Bronchial epithelial cell (primary cell): ENCODE results near the gene EXOSC10. TPM values are rescaled to one million over a fixed set of nuclear protein-coding genes. Genes with fewer than 3 reads are reported as not detected.
A peak's percentile ranks its signal among the peaks of the same experiment; 100 is the strongest.

Source experiments
- DNase-seq: peaks from one replicate; pipeline ENCODE4 v3.0.0-alpha.2; 2010; ENCODE audit warnings: low read depth
- FAIRE-seq: peaks from 2 replicates; lab custom pipeline; 2011; peaks lifted over from hg19 to GRCh38; lab: Jason Lieb, UNC
- H3K27me3 ChIP-seq: 2 replicates; pipeline ENCODE4 v1.5.1; 2011; ENCODE audit warnings: low read length; ENCODE audit not compliant: control insufficient read depth, insufficient read depth
- H3K36me3 ChIP-seq: 2 replicates; pipeline ENCODE4 v1.5.1; 2011; ENCODE audit warnings: low read length; ENCODE audit not compliant: control insufficient read depth, insufficient read depth
- H3K4me3 ChIP-seq: 2 replicates; pipeline ENCODE4 v1.5.1; 2011; ENCODE audit warnings: mild to moderate bottlenecking, low read depth, low read length, control low read depth
- total RNA-seq: library from RNA; depleted of rRNA; stranded (reverse); fragments of >200 nt; gene quantifications from 2 replicates; pipeline ENCODE4 v1.2.1, GENCODE V29; 2014
- TF ChIP-seq, protein P1 (sequence below): IDR thresholded peaks from 2 replicates; pipeline ENCODE4 v1.5.1; 2011; ENCODE audit warnings: mild to moderate bottlenecking, moderate library complexity, low read length, control low read depth, inconsistent platforms; ENCODE audit not compliant: insufficient read depth, severe bottlenecking

Gene EXOSC10
- total RNA-seq, 1 donor from 2014 or later, result 37.4 TPM

DNA sequence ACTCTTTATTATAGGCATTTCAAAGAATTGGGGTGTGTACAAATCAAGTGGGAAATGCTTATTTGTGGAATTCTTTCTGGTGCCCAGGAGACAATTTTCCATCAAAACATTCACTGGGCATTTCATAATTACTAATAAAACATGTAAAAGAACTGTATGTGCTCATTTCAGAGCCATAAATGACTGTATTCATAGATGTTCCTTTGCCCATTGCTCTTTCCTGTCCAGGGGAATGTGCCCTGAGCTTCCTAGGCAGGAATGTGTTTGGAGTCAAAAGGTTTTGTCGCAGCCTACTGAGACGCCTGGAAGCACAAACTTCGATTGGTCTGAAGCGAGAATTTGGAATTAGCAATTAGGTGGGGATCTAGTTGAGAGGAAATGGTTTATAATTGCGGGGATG, 43.7 kb upstream of the EXOSC10 start:
- H3K36me3 ChIP-seq, result peaks cover 5% of the 10 kb centered on the region
- TF ChIP-seq, protein P1, sequence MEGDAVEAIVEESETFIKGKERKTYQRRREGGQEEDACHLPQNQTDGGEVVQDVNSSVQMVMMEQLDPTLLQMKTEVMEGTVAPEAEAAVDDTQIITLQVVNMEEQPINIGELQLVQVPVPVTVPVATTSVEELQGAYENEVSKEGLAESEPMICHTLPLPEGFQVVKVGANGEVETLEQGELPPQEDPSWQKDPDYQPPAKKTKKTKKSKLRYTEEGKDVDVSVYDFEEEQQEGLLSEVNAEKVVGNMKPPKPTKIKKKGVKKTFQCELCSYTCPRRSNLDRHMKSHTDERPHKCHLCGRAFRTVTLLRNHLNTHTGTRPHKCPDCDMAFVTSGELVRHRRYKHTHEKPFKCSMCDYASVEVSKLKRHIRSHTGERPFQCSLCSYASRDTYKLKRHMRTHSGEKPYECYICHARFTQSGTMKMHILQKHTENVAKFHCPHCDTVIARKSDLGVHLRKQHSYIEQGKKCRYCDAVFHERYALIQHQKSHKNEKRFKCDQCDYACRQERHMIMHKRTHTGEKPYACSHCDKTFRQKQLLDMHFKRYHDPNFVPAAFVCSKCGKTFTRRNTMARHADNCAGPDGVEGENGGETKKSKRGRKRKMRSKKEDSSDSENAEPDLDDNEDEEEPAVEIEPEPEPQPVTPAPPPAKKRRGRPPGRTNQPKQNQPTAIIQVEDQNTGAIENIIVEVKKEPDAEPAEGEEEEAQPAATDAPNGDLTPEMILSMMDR, result no peak
- no peak for DNase-seq

DNA sequence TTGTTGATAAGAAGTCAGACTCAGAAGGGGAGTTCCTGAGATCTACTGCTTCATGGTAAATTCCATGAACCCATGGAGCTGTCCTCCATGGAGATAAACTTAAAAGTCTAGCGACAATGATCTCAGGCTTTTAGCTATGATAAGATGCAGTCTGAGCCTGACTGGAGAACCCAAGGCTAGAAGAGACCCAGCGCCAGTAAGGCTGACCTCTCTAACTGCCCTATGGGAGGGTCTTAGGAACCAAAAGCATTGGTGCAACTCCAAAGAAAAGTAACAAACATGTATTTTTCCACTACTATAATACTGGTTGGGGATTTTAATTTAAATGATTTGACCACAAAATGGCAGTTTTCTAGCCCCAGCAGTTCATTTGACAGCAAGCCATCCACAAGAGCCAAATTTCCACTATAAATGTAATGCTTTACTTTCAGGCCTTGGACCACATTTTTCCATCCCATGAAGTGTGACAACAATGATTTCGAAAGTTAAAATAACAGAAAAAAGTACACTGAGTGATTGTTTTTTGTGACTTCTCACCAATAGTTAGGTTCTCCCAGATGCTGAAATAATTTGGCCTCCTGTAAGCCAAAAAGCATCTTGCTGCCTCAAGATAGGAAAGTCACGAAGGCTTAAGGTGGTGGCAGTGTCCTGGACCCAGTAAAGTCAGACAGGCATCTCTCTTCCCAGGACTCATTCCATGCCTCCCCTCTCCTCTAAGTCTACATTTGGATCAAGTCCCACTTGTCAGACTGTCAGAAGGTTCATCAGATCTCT, 43.1 kb upstream of the EXOSC10 start:
- DNase-seq (no peak), FAIRE-seq (no peak)
- TF ChIP-seq, protein P1, result no peak
- H3K4me3 ChIP-seq, result no peak overlapping the region
- H3K27me3 ChIP-seq, result no peaks in the 10 kb centered on the region
- peaks cover 5% of the 10 kb centered on the region for H3K36me3 ChIP-seq

More for the DNA sequence above, 43.7 kb upstream of the EXOSC10 start:
- Histone ChIP-seq H3K27me3 (no peaks in the 10 kb centered on the region), H3K4me3 (no peak overlapping the region)
- FAIRE-seq, result no peak

DNA sequence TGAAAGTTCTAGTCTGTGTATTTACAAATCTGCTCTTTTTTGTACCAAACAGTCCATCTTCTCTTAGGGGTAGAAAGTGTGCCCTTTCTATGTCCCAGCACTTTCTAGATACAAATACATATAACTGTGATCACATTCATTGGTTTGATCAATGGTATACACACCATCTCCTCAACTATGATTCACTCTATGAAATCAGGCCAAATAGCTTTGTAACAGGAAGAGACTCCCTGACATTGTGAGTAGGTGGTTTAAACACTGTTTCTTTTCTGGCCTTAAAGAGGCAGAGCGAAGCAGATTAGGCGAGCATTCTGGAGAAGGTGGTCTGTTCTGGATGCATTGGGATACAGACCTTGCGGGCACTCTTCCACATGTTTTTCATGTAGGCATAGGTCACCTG, 39.3 kb upstream of the EXOSC10 start:
- Histone ChIP-seq H3K4me3 (no peak overlapping the region), H3K27me3 (no peaks in the 10 kb centered on the region), H3K36me3 (peaks cover 5% of the 10 kb centered on the region)
- no peak for FAIRE-seq
- peak; percentile 69 for DNase-seq
- TF ChIP-seq, protein P1, result no peak

DNA sequence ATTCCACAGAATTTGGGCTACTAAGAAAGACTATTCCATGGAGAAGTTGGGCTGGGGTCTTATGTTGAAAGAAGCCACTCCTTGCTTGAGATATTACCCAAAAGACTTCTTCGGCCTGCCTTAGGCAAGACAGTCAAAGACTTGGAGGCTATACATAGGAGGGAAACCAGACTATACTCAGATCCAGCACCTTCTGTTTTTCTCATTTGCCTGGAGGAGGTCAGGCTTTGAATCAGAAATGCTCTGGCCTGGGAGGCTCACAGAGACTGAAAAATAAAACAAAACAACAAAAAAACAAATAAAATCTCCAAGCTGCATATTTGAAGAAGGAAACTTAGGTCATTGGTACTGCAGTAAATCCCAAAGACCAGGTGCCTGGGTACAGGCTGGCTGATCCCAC, 38.4 kb upstream of the EXOSC10 start:
- FAIRE-seq (no peak), DNase-seq (no peak)
- Histone ChIP-seq H3K36me3 (peaks cover 5% of the 10 kb centered on the region), H3K4me3 (no peak overlapping the region), H3K27me3 (no peaks in the 10 kb centered on the region)
- TF ChIP-seq, protein P1, result no peak

DNA sequence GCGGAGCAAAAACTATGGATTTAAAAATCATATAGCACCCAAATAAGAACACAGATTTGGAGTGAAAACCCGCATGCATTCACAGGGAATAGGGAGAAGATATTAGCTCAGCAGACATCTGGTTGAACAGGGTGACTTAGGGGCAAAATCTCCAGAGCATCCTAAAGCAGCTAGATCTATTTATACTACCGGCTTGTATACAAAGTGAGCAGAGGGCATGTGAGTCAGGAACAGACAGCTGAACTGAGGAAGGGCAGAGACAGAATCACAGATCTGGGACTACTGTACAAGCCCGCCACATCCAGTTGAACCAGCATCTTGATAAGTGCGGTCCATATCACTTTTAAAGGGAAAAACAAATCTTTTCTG, 35.2 kb upstream of the EXOSC10 start:
- peaks cover 14% of the 10 kb centered on the region for H3K36me3 ChIP-seq
- DNase-seq, result no peak
- no peak for FAIRE-seq
- TF ChIP-seq, protein P1, result no peak
- no peaks in the 10 kb centered on the region for H3K27me3 ChIP-seq
- H3K4me3 ChIP-seq, result no peak overlapping the region

DNA sequence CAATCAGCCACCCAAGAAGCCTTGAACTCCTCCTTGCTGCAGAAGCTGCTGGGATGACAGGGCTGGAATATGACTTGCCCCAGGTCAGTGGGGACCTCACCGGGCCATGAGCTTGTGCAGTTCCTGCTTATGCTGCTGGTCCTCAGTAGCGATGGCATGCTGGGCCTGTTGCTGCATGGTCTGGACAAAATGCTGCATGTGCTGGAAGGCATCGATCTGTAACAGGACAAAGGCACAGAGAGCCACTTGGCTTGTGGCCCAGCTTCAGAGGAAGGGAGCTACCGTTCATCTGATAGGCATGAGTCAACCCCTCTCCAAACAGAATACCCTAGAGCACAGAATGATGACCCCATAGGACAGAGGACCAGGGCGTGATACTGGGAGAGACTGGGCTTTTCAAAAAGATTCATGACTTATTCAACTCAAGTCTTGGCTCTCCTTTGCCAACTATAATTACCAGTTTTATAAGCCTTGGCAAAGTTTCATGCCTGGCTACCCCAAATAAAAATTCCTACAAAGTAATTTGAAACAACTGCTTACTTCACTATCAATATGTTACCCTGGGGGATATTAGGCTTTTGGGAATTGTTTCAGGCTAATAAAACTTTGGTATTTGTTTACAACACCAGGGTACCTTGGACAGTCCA, 34.7 kb upstream of the EXOSC10 start:
- Histone ChIP-seq H3K36me3 (peaks cover 17% of the 10 kb centered on the region), H3K27me3 (no peaks in the 10 kb centered on the region), H3K4me3 (no peak overlapping the region)
- TF ChIP-seq, protein P1, result no peak
- FAIRE-seq (no peak), DNase-seq (peak; percentile 86)
